IMR-90 (cell line): ENCODE results near the gene POLR2L. TPM values are rescaled to one million over a fixed set of nuclear protein-coding genes. Genes with fewer than 3 reads are reported as not detected.

ENCODE experiments used
- ATAC-seq: fragments of 200-7000 bp; cut with Tn5 transposase; 2 replicates; pipeline ENCODE4 v1.9.1; 2020; ENCODE audit warnings: low read depth, mild to moderate bottlenecking, moderate library complexity
- BruUV-seq: library from RNA; stranded (reverse); fragments of 400-500 nt; replicated peaks from 2 replicates; lab custom pipeline; 2021; lab: Mats Ljungman, UMichigan
- CTCF ChIA-PET: fragments of 300-600 bp; formaldehyde crosslinking; extraction: SDS; loops from one replicate; lab custom pipeline; 2021; ENCODE audit warnings: antibody characterized with exemption; lab: Yijun Ruan, JAX
- POLR2A ChIA-PET: fragments of 300-600 bp; sonication (Branson Sonifier 250); formaldehyde crosslinking; loops from one replicate; lab custom pipeline; 2022; ENCODE audit warnings: antibody characterized with exemption; ENCODE audit not compliant: unreplicated experiment; lab: Charles Lee
- DNase-seq: peaks from one replicate; pipeline ENCODE4 v3.0.0; 2013
- H2AFZ ChIP-seq: replicated peaks from 2 replicates; pipeline ENCODE3; 2013; ENCODE audit warnings: low read length, mild to moderate bottlenecking; ENCODE audit not compliant: poor library complexity
- H2AK5ac ChIP-seq: 2 replicates; pipeline ENCODE4 v1.6.1; 2013; ENCODE audit warnings: low read depth, low read length, inconsistent platforms
- H2AK9ac ChIP-seq: replicated peaks from 2 replicates; pipeline ENCODE3; 2013; ENCODE audit warnings: mild to moderate bottlenecking, low read depth, low read length, moderate library complexity; ENCODE audit not compliant: poor library complexity
- H2BK120ac ChIP-seq: 2 replicates; pipeline ENCODE4 v1.6.1; 2013; ENCODE audit warnings: low read depth, low read length, inconsistent platforms
- H2BK15ac ChIP-seq: 3 replicates; pipeline ENCODE4 v1.6.1; 2013; ENCODE audit warnings: low read depth, low read length, inconsistent platforms
- H2BK20ac ChIP-seq: 2 replicates; pipeline ENCODE4 v1.6.1; 2013; ENCODE audit warnings: low read depth, mild to moderate bottlenecking, inconsistent platforms, low read length, moderate library complexity
- H2BK5ac ChIP-seq: 2 replicates; pipeline ENCODE4 v1.6.1; 2013; ENCODE audit warnings: mild to moderate bottlenecking, low read depth, low read length, inconsistent platforms; ENCODE audit not compliant: poor library complexity, severe bottlenecking
- H3K14ac ChIP-seq: replicated peaks from 2 replicates; pipeline ENCODE4 v1.6.1; 2013; ENCODE audit warnings: low read depth, low read length, inconsistent platforms
- H3K18ac ChIP-seq: 2 replicates; pipeline ENCODE4 v1.6.1; 2013; ENCODE audit warnings: low read depth, low read length, control low read depth
- H3K23ac ChIP-seq: 2 replicates; pipeline ENCODE4 v1.6.1; 2013; ENCODE audit warnings: low read depth, low read length, inconsistent platforms
- H3K27ac ChIP-seq: 2 replicates; pipeline ENCODE4 v1.5.1; 2013; ENCODE audit warnings: mild to moderate bottlenecking, control low read depth, low read length; ENCODE audit not compliant: insufficient read depth
- H3K27me3 ChIP-seq: 2 replicates; pipeline ENCODE4 v1.6.1; 2013; ENCODE audit warnings: low read length; ENCODE audit not compliant: control insufficient read depth, insufficient read depth
- H3K36me3 ChIP-seq: 2 replicates; pipeline ENCODE4 v1.6.1; 2013; ENCODE audit warnings: low read length, mixed read lengths; ENCODE audit not compliant: control insufficient read depth, insufficient read depth
- H3K4ac ChIP-seq: 2 replicates; pipeline ENCODE4 v1.6.1; 2013; ENCODE audit warnings: low read depth, low read length, inconsistent platforms
- H3K4me1 ChIP-seq: 2 replicates; pipeline ENCODE4 v1.6.1; 2013; ENCODE audit warnings: low read length, mixed read lengths; ENCODE audit not compliant: control insufficient read depth, insufficient read depth
- H3K4me2 ChIP-seq: 2 replicates; pipeline ENCODE4 v1.6.1; 2013; ENCODE audit warnings: low read depth, mild to moderate bottlenecking, control low read depth, low read length, moderate library complexity
- H3K4me3 ChIP-seq: 2 replicates; pipeline ENCODE4 v1.5.1; 2013; ENCODE audit warnings: low read depth, mild to moderate bottlenecking, control low read depth, low read length, moderate library complexity; ENCODE audit not compliant: insufficient read depth
- H3K56ac ChIP-seq: 2 replicates; pipeline ENCODE4 v1.6.1; 2013; ENCODE audit warnings: low read length, inconsistent platforms; ENCODE audit not compliant: insufficient read depth; ENCODE audit errors: extremely low read depth
- H3K79me1 ChIP-seq, 2 experiments: 2 replicates each; pipeline ENCODE4 v1.6.1; 2013; ENCODE audit warnings: low read length in 2 of 2, inconsistent platforms in 1 of 2, low read depth in 1 of 2
- H3K9ac ChIP-seq: 2 replicates; pipeline ENCODE4 v1.6.1; 2013; ENCODE audit warnings: low read depth, low read length, control low read depth
- H3K9me1 ChIP-seq: 2 replicates; pipeline ENCODE4 v1.6.1; 2013; ENCODE audit warnings: low read length, inconsistent platforms; ENCODE audit not compliant: insufficient read depth
- H3K9me3 ChIP-seq: 2 replicates; pipeline ENCODE4 v1.6.1; 2013; ENCODE audit warnings: low read length; ENCODE audit not compliant: control insufficient read depth, insufficient read depth
- H4K20me1 ChIP-seq: 2 replicates; pipeline ENCODE4 v1.6.1; 2013; ENCODE audit warnings: low read length, inconsistent platforms; ENCODE audit not compliant: insufficient read depth
- H4K5ac ChIP-seq: 2 replicates; pipeline ENCODE4 v1.6.1; 2013; ENCODE audit warnings: mild to moderate bottlenecking, low read depth, low read length, control low read depth
- H4K8ac ChIP-seq, 2 experiments: 2 replicates each; pipeline ENCODE4 v1.6.1; 2013; ENCODE audit warnings: low read depth in 2 of 2, low read length in 2 of 2, control low read depth in 1 of 2, inconsistent platforms in 1 of 2
- H4K91ac ChIP-seq: 2 replicates; pipeline ENCODE4 v1.6.1; 2013; ENCODE audit warnings: low read depth, low read length, inconsistent platforms; ENCODE audit not compliant: insufficient read depth
- BHLHE40 ChIP-seq: fragments of 150-350 bp; IDR thresholded peaks from 2 replicates; pipeline ENCODE4 v1.6.1; 2016; ENCODE audit warnings: mild to moderate bottlenecking, low read depth, low read length
- CEBPB ChIP-seq: IDR thresholded peaks from 2 replicates; pipeline ENCODE4 v1.6.1; 2012; ENCODE audit warnings: low read depth, low read length, improper control_type of control experiment
- CHD1 ChIP-seq: IDR thresholded peaks from 2 replicates; pipeline ENCODE4 v1.6.1; 2012; ENCODE audit warnings: low read depth, low read length, improper control_type of control experiment
- ELK1 ChIP-seq: fragments of 150-350 bp; IDR thresholded peaks from 2 replicates; pipeline ENCODE4 v1.6.1; 2016; ENCODE audit warnings: low read depth, mild to moderate bottlenecking, low read length, moderate library complexity, borderline replicate concordance
- FOS ChIP-seq: fragments of 150-350 bp; IDR thresholded peaks from 2 replicates; pipeline ENCODE4 v1.6.1; 2016; ENCODE audit warnings: low read depth, low read length
- MAZ ChIP-seq: IDR thresholded peaks from 2 replicates; pipeline ENCODE4 v1.6.1; 2012; ENCODE audit warnings: low read depth, mild to moderate bottlenecking, low read length, improper control_type of control experiment, moderate library complexity, borderline replicate concordance
- MXI1 ChIP-seq: IDR thresholded peaks from 2 replicates; pipeline ENCODE4 v1.6.1; 2012; ENCODE audit warnings: low read depth, mild to moderate bottlenecking, low read length, moderate library complexity, borderline replicate concordance
- POLR2A ChIP-seq: IDR thresholded peaks from 2 replicates; pipeline ENCODE4 v1.6.1; 2012; ENCODE audit warnings: mild to moderate bottlenecking, low read depth, low read length
- RAD21 ChIP-seq: IDR thresholded peaks from 2 replicates; pipeline ENCODE4 v1.6.1; 2012; ENCODE audit warnings: low read length, improper control_type of control experiment
- RCOR1 ChIP-seq: IDR thresholded peaks from 2 replicates; pipeline ENCODE4 v1.6.1; 2012; ENCODE audit warnings: mild to moderate bottlenecking, low read length, improper control_type of control experiment; ENCODE audit not compliant: insufficient replicate concordance
- RFX5 ChIP-seq: IDR thresholded peaks from 2 replicates; pipeline ENCODE4 v1.8.0; 2012; ENCODE audit warnings: low read depth, mild to moderate bottlenecking, low read length, moderate library complexity
- SMC3 ChIP-seq: fragments of 150-350 bp; IDR thresholded peaks from 2 replicates; pipeline ENCODE4 v1.6.1; 2016; ENCODE audit warnings: low read depth, mild to moderate bottlenecking, antibody characterized with exemption, low read length, moderate library complexity
- USF2 ChIP-seq: fragments of 150-350 bp; IDR thresholded peaks from 2 replicates; pipeline ENCODE4 v1.6.1; 2017; ENCODE audit warnings: mild to moderate bottlenecking, antibody characterized with exemption, low read length, low read depth
- WGBS, 2 experiments: methylation state at CpG; one replicate each; pipeline versions ENCODE4 v1.1.5 to v1.1.7; 2013; ENCODE audit warnings: missing lambda C conversion rate in 2 of 2; ENCODE audit not compliant: insufficient read length in 1 of 2; ENCODE audit errors: extremely low coverage in 2 of 2; 5-methylcytosine and 5-hydroxymethylcytosine counted together
- dilution Hi-C: fragments of 300-500 bp; cut with HindIII; formaldehyde crosslinking; loops from one replicate; pipeline ENCODE4 v1.14.3; 2018; ENCODE audit warnings: low sequenced_read_pairs; ENCODE audit not compliant: unreplicated experiment
- in situ Hi-C: fragments of 300-500 bp; cut with MboI; formaldehyde crosslinking; loops from 3 replicates; pipeline ENCODE4 v1.14.3; 2019; ENCODE audit warnings: low sequenced_read_pairs, inconsistent platforms, mixed read lengths
- intact Hi-C: fragments of 100-400 bp; cut with micrococcal nuclease; formaldehyde crosslinking; loops from 2 replicates; pipeline ENCODE4 v1.10.0; 2022
- polyA plus RNA-seq, 3 experiments: library from polyadenylated mRNA; depleted of rRNA; stranded (reverse); fragments of >200 nt; gene quantifications; 2 replicates each; pipeline ENCODE4 v1.2.3, GENCODE V29; 2012; ENCODE audit warnings: low replicate concordance in 1 of 3
- total RNA-seq: library from RNA; depleted of rRNA; stranded (reverse); fragments of >200 nt; gene quantifications from 2 replicates; pipeline ENCODE4 v1.2.3, GENCODE V29; 2012

POLR2L gene
- total and polyA plus RNA-seq, 2 of the 4 experiments (the other 2 are of a cell fraction): 44.4 to 416 TPM

GRCh38 chr11:823441-824291, 18.7 kb downstream of the POLR2L start (continued):
- TF ChIP-seq RAD21: no peak

- H3K4me2 ChIP-seq: peak overlapping the region; percentile 31
- H2BK15ac ChIP-seq: no peak overlapping the region
- peaks cover 30% of the 10 kb centered on the region for H3K36me3 ChIP-seq
- no peak overlapping the region for H2BK120ac ChIP-seq
- no peak overlapping the region for H3K9ac ChIP-seq
- H3K4ac ChIP-seq: no peak overlapping the region
- H4K91ac ChIP-seq: no peak overlapping the region
- H2BK20ac ChIP-seq: no peak overlapping the region
- dilution Hi-C loops: no loop called here
- peak overlapping the region; percentile 88 for H2AK9ac ChIP-seq
- in situ Hi-C loops: no loop called here
- no peak overlapping the region for H3K23ac ChIP-seq
- H3K18ac ChIP-seq: no peak overlapping the region
- H3K14ac ChIP-seq: no peak overlapping the region
- no TSS peak for BruUV-seq
- WGBS, 2 experiments: 100% methylated on average over 2 of the region's 22 CpGs; no CpG with 5 or more reads in 1 of the 2 experiments
- H2AFZ ChIP-seq: peak overlapping the region; percentile 58
- peak overlapping the region; percentile 13 for H2BK5ac ChIP-seq
- peaks cover 37% of the 10 kb centered on the region for H4K20me1 ChIP-seq
- POLR2A ChIA-PET: no interaction called here
- no peak overlapping the region for H3K27ac ChIP-seq
- H3K4me3 ChIP-seq: no peak overlapping the region
- H4K8ac ChIP-seq: 0 out of 4 replicates have a peak overlapping the region, but pooled peaks of 1 of the 2 experiments have one; percentile 12
- H2AK5ac ChIP-seq: peak overlapping the region; percentile 63
- DNase-seq (no peak), ATAC-seq (no peak)
- no peak overlapping the region for H4K5ac ChIP-seq
- H3K79me1 ChIP-seq: peaks cover 19 to 29% of the 10 kb centered on the region in 2 experiments
- H3K9me1 ChIP-seq: peaks cover 13% of the 10 kb centered on the region
- H3K4me1 ChIP-seq: peaks cover 21% of the 10 kb centered on the region
- H3K9me3 ChIP-seq: no peaks in the 10 kb centered on the region
- CTCF ChIA-PET: interaction anchor here (0.6 kb wide), 1 partner anchor 37 kb away, joined by 3 read pairs; no protein-coding TSS in a partner anchor
- peaks cover under 1% of the 10 kb centered on the region; the same call in 1 of the 2 replicates for H3K27me3 ChIP-seq
- no peak overlapping the region for H3K56ac ChIP-seq
- intact Hi-C loops: no loop called here
- TF ChIP-seq ELK1: no peak
- TF ChIP-seq FOS: no peak
- no peak for TF ChIP-seq CEBPB
- no peak for TF ChIP-seq MAZ
- TF ChIP-seq POLR2A: no peak; the same call in 1 of the 2 replicates
- no peak for TF ChIP-seq USF2
- no peak for TF ChIP-seq SMC3
- no peak for TF ChIP-seq RFX5
- no peak for TF ChIP-seq CHD1
- TF ChIP-seq MXI1: no peak
- no peak for TF ChIP-seq RCOR1
- TF ChIP-seq BHLHE40: no peak
Observed at GRCh38 chr11:821512-822371, 20.6 kb downstream of the POLR2L start.
